ENCODE results near the gene AK4. TPM values are rescaled to one million over a fixed set of nuclear protein-coding genes. Genes with fewer than 3 reads are reported as not detected.

The AK4 gene
- total and polyA plus RNA-seq, 2 of the 8 experiments (the other 6 are each of a cell fraction or from before 2014, with no cell fraction given) = 64.5 to 175 TPM

DNA sequence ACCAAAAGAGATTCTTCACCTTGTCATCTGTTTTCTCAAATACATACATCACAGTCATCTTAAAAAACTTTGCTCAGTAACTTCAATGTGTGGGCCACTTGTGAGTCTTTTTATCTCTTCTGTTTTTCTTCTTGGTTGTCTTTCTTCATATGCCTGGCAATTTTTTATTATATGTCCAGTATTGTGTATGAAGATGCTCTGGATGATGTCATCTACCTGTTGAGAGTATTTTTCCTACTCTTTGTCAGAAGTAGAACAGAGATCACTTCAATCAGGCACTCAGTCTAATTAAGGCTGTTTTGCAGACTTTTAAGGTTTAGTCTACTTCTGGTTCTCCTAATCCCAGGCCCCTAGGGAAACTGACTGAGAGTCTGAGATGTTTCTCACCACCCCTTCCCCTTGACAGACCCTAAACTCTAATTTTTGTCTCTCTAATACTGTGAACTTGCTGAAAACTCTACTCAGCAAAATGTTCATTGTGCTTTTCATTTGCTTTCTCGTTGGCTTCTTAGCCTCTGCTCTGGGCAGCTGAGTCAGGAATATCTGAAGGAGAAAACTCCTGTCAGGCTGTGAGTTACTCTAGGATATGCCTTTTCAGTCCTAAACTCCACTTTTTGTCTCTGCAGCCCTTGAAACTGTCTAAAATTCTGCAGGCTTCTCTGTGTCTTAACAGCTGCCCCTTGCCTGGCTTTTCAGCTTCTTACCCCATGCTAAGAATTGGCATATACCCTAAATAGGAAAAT, 128.4 kb downstream of the AK4 start:
- Histone ChIP-seq H3K27ac (ENCODE audit: low read depth, low read length) (no peak overlapping the region), H3K4me2 (ENCODE audit: insufficient read depth in 1 of 2, low read depth in 2 of 2, low read length in 2 of 2) (no peak overlapping the region; a peak in 1 of 4 replicates)
- TF ChIP-seq SUZ12 (IDR thresholded peaks at IDR 0.05; ENCODE audit: low read length) (no peak), RXRA (IDR thresholded peaks at IDR 0.05; ENCODE audit: insufficient read depth, low read depth, low read length) (no peak), JUND (IDR thresholded peaks at IDR 0.05; ENCODE audit: low read length) (no peak), POU5F1 (IDR thresholded peaks at IDR 0.05; ENCODE audit: low read depth, low read length) (no peak), EZH2 (IDR thresholded peaks at IDR 0.05; ENCODE audit: low read depth, low read length, severe bottlenecking) (no peak), ZNF274 (IDR thresholded peaks at IDR 0.05; ENCODE audit: borderline replicate concordance, extremely low read depth, low read length) (no peak), POLR2AphosphoS5 (IDR thresholded peaks at IDR 0.05; ENCODE audit: low read depth, low read length) (no peak), TEAD4 (IDR thresholded peaks at IDR 0.05; ENCODE audit: low read depth, low read length) (no peak)
- TF ChIP-seq, protein P1, sequence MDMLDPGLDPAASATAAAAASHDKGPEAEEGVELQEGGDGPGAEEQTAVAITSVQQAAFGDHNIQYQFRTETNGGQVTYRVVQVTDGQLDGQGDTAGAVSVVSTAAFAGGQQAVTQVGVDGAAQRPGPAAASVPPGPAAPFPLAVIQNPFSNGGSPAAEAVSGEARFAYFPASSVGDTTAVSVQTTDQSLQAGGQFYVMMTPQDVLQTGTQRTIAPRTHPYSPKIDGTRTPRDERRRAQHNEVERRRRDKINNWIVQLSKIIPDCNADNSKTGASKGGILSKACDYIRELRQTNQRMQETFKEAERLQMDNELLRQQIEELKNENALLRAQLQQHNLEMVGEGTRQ (IDR thresholded peaks at IDR 0.05; ENCODE audit: low read length) = no peak
- TF ChIP-seq, protein P2, sequence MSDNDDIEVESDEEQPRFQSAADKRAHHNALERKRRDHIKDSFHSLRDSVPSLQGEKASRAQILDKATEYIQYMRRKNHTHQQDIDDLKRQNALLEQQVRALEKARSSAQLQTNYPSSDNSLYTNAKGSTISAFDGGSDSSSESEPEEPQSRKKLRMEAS (IDR thresholded peaks at IDR 0.05) = no peak

More for the DNA sequence above, 128.4 kb downstream of the AK4 start:
- POLR2A ChIA-PET (ENCODE audit: partially characterized antibody) = no interaction called here
- no peak overlapping the region for H3K23ac ChIP-seq (ENCODE audit: insufficient read length)
- no peak overlapping the region for H3K14ac ChIP-seq (ENCODE audit: insufficient read length)
- H3K4me3 ChIP-seq (ENCODE audit: extremely low read depth in 1 of 4, insufficient read depth in 2 of 4, low read depth in 3 of 4, low read length in 4 of 4) = no peak overlapping the region
- H4K91ac ChIP-seq (replicated peaks; ENCODE audit: insufficient read length, low read length) = no peak overlapping the region
- WGBS, 2 experiments (ENCODE audit: extremely low coverage in 1 of 2, insufficient coverage in 1 of 2, insufficient read length in 1 of 2, insufficient replicate concordance in 2 of 2, low coverage in 1 of 2, low lambda C conversion rate in 2 of 2, missing lambda C conversion rate in 1 of 2) = 68% methylated on average over 1 of the region's 1 CpG; no CpG with 5 or more reads in 1 of the 2 experiments
- no peak overlapping the region for H2BK120ac ChIP-seq (replicated peaks; ENCODE audit: low read depth, low read length)
- no peaks in the 10 kb centered on the region for H4K20me1 ChIP-seq (replicated peaks in 1 of 2; ENCODE audit: control insufficient read depth in 1 of 2, insufficient read depth in 2 of 2, low read length in 2 of 2)
- H2BK15ac ChIP-seq (ENCODE audit: low read length) = no peak overlapping the region
- H2AK5ac ChIP-seq (ENCODE audit: low read depth, low read length) = no peak overlapping the region; the same call in 1 of the 2 replicates
- no peak overlapping the region for H3K56ac ChIP-seq (replicated peaks; ENCODE audit: insufficient read length, low read depth, low read length)
- CTCF ChIA-PET (ENCODE audit: partially characterized antibody) = interaction anchor here (1.0 to 1.2 kb wide), 3 partner anchors 8 to 411 kb away, joined by 3 to 4 read pairs (median 3); no protein-coding TSS in a partner anchor
- no peak overlapping the region for H3K18ac ChIP-seq (ENCODE audit: extremely low read depth, low read length)
- no peaks in the 10 kb centered on the region for H3K27me3 ChIP-seq (replicated peaks in 1 of 4; ENCODE audit: control insufficient read depth in 3 of 4, extremely low read depth in 1 of 4, insufficient read depth in 3 of 4, low read length in 3 of 4)
- no peaks in the 10 kb centered on the region for H3K9me3 ChIP-seq (ENCODE audit: insufficient read depth in 2 of 2, low read depth in 1 of 2, low read length in 1 of 2)
- FAIRE-seq (no peak), DNase-seq (ENCODE audit: low read depth in 1 of 2, low spot score in 2 of 2) (no peak)
- peaks cover 0 to 19% (median 6%) of the 10 kb centered on the region in 4 experiments; a peak in 3 of 7 replicates for H3K4me1 ChIP-seq (replicated peaks in 1 of 4; ENCODE audit: control insufficient read depth in 3 of 4, insufficient read depth in 4 of 4, low read length in 3 of 4)
- no peak overlapping the region for H3K9ac ChIP-seq (replicated peaks in 1 of 4; ENCODE audit: extremely low read depth in 1 of 4, low read depth in 3 of 4, low read length in 3 of 4)
- H3K79me1 ChIP-seq (ENCODE audit: low read depth, low read length) = no peaks in the 10 kb centered on the region
- no peak overlapping the region for H2BK12ac ChIP-seq (ENCODE audit: low read depth, low read length)
- no peak overlapping the region for H3K4ac ChIP-seq (replicated peaks; ENCODE audit: insufficient read length, low read depth, low read length)
- no peaks in the 10 kb centered on the region for H3K79me2 ChIP-seq (ENCODE audit: control insufficient read depth in 1 of 2, insufficient read depth in 2 of 2, low read length in 2 of 2)
- no peaks in the 10 kb centered on the region for H3K36me3 ChIP-seq (ENCODE audit: control insufficient read depth in 2 of 4, insufficient read depth in 4 of 4, low read length in 3 of 4)
- no peak overlapping the region for H2BK20ac ChIP-seq (ENCODE audit: low read length)
- H4K5ac ChIP-seq (ENCODE audit: insufficient read length, low read depth, low read length) = no peak overlapping the region
- H2BK5ac ChIP-seq (ENCODE audit: low read depth, low read length) = no peak overlapping the region
- 0 out of 2 replicates have a peak, but pooled peaks cover 3% of the 10 kb centered on the region for H3K23me2 ChIP-seq (ENCODE audit: low read depth, low read length)
- no peak overlapping the region for H2AFZ ChIP-seq (ENCODE audit: low read length)
- no peak overlapping the region for H4K8ac ChIP-seq (ENCODE audit: extremely low read depth, insufficient read depth, low read length)

Data from H1 (cell line).